Measurements from ENCODE around the gene GAB2. TPM values are rescaled to one million over a fixed set of nuclear protein-coding genes. Genes with fewer than 3 reads are reported as not detected.

Gene GAB2
- total RNA-seq, 4 donors from 2014 or later = 26.3 to 84.8 (median 26.6) TPM

DNA sequence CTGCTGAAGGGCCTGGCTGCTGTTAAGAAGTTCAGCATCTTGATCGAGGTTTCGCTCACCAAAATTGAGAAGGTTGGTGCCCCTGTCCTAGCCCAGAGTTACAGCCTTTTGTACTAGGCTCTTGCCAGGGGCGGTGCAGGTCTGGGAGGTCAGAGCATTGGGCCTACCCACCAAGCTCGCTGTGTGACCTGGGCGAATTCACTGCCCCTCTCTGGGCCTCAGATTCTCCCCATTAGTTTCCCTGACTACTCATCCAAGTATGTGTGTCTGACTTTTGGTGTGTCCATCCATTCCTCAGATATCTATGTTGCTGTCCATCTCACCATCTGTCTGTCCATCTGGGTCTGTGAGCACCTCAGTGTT, 218.0 kb downstream of the GAB2 start:
- Histone ChIP-seq H3K36me3 (peaks cover 0 to 67% of the 10 kb centered on the region in 2 donors), H3K27ac (no peak overlapping the region), H3K9me3 (no peaks in the 10 kb centered on the region), H3K4me1 (peaks cover 0 to 16% (median 0%) of the 10 kb centered on the region in 3 donors), H3K4me3 (no peak overlapping the region), H3K27me3 (no peaks in the 10 kb centered on the region)
- 100% methylated on average over 3 of the region's 5 CpGs; no CpG with 5 or more reads in 1 of the 2 donors for WGBS, 2 donors (ENCODE audit: low coverage in 1 of 2)
- no peak for ATAC-seq
- TF ChIP-seq POLR2A (IDR thresholded peaks at IDR 0.05) (no peak), POLR2AphosphoS5 (IDR thresholded peaks at IDR 0.05) (no peak), EP300 (IDR thresholded peaks at IDR 0.05) (no peak), CTCF (IDR thresholded peaks at IDR 0.05) (no peak)

GRCh38 chr11:78199015-78199652, 218.5 kb downstream of the GAB2 start:
- 93% methylated on average over 2 of the region's 6 CpGs; no CpG with 5 or more reads in 1 of the 2 donors for WGBS, 2 donors (ENCODE audit: low coverage in 1 of 2)
- Histone ChIP-seq H3K9me3 (no peaks in the 10 kb centered on the region), H3K4me1 (peaks cover 0 to 16% (median 0%) of the 10 kb centered on the region in 3 donors), H3K27me3 (no peaks in the 10 kb centered on the region), H3K4me3 (no peak overlapping the region), H3K36me3 (peaks cover 0 to 67% of the 10 kb centered on the region in 2 donors), H3K27ac (no peak overlapping the region)
- TF ChIP-seq POLR2A (IDR thresholded peaks at IDR 0.05) (no peak), POLR2AphosphoS5 (IDR thresholded peaks at IDR 0.05) (no peak), EP300 (IDR thresholded peaks at IDR 0.05) (no peak), CTCF (IDR thresholded peaks at IDR 0.05) (no peak)
- ATAC-seq = no peak

GRCh38 chr11:78197816-78198215, 219.8 kb downstream of the GAB2 start:
- Histone ChIP-seq H3K4me3 (no peak overlapping the region), H3K9me3 (no peaks in the 10 kb centered on the region), H3K36me3 (peaks cover 0 to 63% of the 10 kb centered on the region in 2 donors), H3K27me3 (no peaks in the 10 kb centered on the region), H3K27ac (no peak overlapping the region), H3K4me1 (peaks cover 0 to 23% (median 1%) of the 10 kb centered on the region in 3 donors)
- no peak for TF ChIP-seq EP300 (IDR thresholded peaks at IDR 0.05)
- TF ChIP-seq POLR2A (IDR thresholded peaks at IDR 0.05) = no peak
- TF ChIP-seq CTCF (IDR thresholded peaks at IDR 0.05) = no peak
- no peak for TF ChIP-seq POLR2AphosphoS5 (IDR thresholded peaks at IDR 0.05)
- WGBS, 2 donors (ENCODE audit: low coverage in 1 of 2) = 80% methylated on average over 1 of the region's 8 CpGs; no CpG with 5 or more reads in 1 of the 2 donors
- no peak for ATAC-seq

DNA sequence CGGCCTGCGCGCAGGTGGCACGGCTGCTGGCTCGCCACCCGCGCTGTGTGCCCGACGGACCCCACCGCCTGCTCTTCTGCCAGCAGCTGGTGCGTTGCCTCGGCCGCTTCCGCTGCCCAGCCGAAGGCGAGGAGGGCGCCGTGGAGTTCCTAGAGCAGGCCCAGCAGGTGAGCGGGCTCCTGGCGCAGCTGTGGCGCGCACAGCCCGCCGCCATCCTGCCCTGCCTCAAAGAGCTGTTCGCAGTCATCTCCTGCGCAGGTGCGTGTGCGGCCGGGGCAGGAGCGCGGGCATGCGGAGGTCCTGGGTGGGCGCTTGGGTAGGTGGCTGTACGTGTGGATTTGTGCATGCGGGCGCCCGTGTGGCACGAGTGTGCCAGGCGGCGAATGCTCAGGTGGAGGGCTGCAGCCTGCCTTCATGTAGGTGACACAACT, 220.9 kb downstream of the GAB2 start:
- Histone ChIP-seq H3K4me1 (peaks cover 0 to 33% (median 3%) of the 10 kb centered on the region in 3 donors), H3K4me3 (no peak overlapping the region), H3K36me3 (peaks cover 0 to 52% of the 10 kb centered on the region in 2 donors), H3K9me3 (no peaks in the 10 kb centered on the region), H3K27ac (no peak overlapping the region), H3K27me3 (no peaks in the 10 kb centered on the region)
- TF ChIP-seq POLR2AphosphoS5 (IDR thresholded peaks at IDR 0.05) (no peak), POLR2A (IDR thresholded peaks at IDR 0.05) (no peak), EP300 (IDR thresholded peaks at IDR 0.05) (no peak), CTCF (IDR thresholded peaks at IDR 0.05) (no peak)
- WGBS, 2 donors (ENCODE audit: low coverage in 1 of 2) = no CpG with 5 or more reads among the region's 40 CpGs
- ATAC-seq = no peak
